Measurements from ENCODE around the gene MT3. TPM values are rescaled to one million over a fixed set of nuclear protein-coding genes. Genes with fewer than 3 reads are reported as not detected.

Gene MT3
- total and polyA plus RNA-seq, 5 experiments from 2014 or later: 1.8 to 19.9 (median 8.6) TPM

- no peaks in the 10 kb centered on the region for H3K27me3 Mint-ChIP-seq
These were observed 17.3 kb downstream of the MT3 start for GRCh38 chr16:56606476-56607108.

GRCh38 chr16:56607109-56607618 is 17.8 kb downstream of the MT3 start:
- no peaks in the 10 kb centered on the region for H3K36me3 Mint-ChIP-seq
- no peak for ATAC-seq
- peak overlapping the region; percentile 76 to 90 (median 81) for H3K4me3 Mint-ChIP-seq
- no peaks in the 10 kb centered on the region for H3K9me3 Mint-ChIP-seq
- peak overlapping the region; percentile 89 to 98 (median 96) for H3K27ac Mint-ChIP-seq
- H3K27me3 Mint-ChIP-seq: no peaks in the 10 kb centered on the region
- POLR2A ChIA-PET: interaction anchor here (0.8 to 4.8 kb wide), 14 partner anchors 9 to 290 kb away, joined by 3 to 33 read pairs (median 6); partner anchors contain the start of genes BBS2, MT1E, MT1X and MT3
- H3K4me1 Mint-ChIP-seq: peaks cover 30 to 57% (median 54%) of the 10 kb centered on the region in 4 donors
- peak in 6 of 10 donors; percentile 23 to 54 (median 32) for DNase-seq

More at GRCh38 chr16:56606476-56607108, 17.3 kb downstream of the MT3 start:
- ATAC-seq: no peak
- Mint-ChIP-seq H3K4me3 (peak overlapping the region; percentile 65 to 90 (median 79)), H3K27ac (peak overlapping the region; percentile 89 to 98 (median 96)), H3K4me1 (peaks cover 30 to 56% (median 53%) of the 10 kb centered on the region in 4 donors), H3K36me3 (no peaks in the 10 kb centered on the region), H3K9me3 (no peaks in the 10 kb centered on the region)
- POLR2A ChIA-PET: interaction anchor here (0.8 to 4.8 kb wide), 15 partner anchors 9 to 291 kb away, joined by 3 to 33 read pairs (median 6); partner anchors contain the start of genes BBS2, MT1E, MT1F and MT1X
- DNase-seq: no peak

- peak overlapping the region; percentile 78 to 90 (median 83) for H3K4me3 Mint-ChIP-seq
- DNase-seq: peak in 1 of 10 donors; percentile 7
- no peaks in the 10 kb centered on the region for H3K36me3 Mint-ChIP-seq
- no peak for ATAC-seq
- H3K9me3 Mint-ChIP-seq: no peaks in the 10 kb centered on the region
- POLR2A ChIA-PET: interaction anchor here (0.5 to 5.6 kb wide), 14 partner anchors 10 to 659 kb away, joined by 3 to 50 read pairs (median 8); partner anchors contain the start of genes BBS2, HERPUD1, MT1E and MT1H
- H3K4me1 Mint-ChIP-seq: peaks cover 30 to 58% (median 54%) of the 10 kb centered on the region in 4 donors
- H3K27ac Mint-ChIP-seq: peak overlapping the region; percentile 89 to 98 (median 96)
- H3K27me3 Mint-ChIP-seq: no peaks in the 10 kb centered on the region
These were observed 18.3 kb downstream of the MT3 start for GRCh38 chr16:56607675-56608042.

- peak; percentile 74 to 89 (median 80) for DNase-seq
- POLR2A ChIA-PET: interaction anchor here (0.5 to 5.6 kb wide), 19 partner anchors 8 to 667 kb away, joined by 3 to 50 read pairs (median 6); partner anchors contain the start of genes BBS2, HERPUD1, MT1A and MT1E
- Mint-ChIP-seq H3K27me3 (no peaks in the 10 kb centered on the region), H3K9me3 (no peaks in the 10 kb centered on the region), H3K4me3 (peak within 1 kb of the TSS; percentile 86 to 100 (median 96)), H3K4me1 (peaks cover 30 to 59% (median 54%) of the 10 kb centered on the region in 4 donors), H3K27ac (peak within 1 kb of the TSS; percentile 91 to 99 (median 96)), H3K36me3 (no peaks in the 10 kb centered on the region)
- ATAC-seq: peak; percentile 72 to 89
These were observed 18.9 kb downstream of the MT3 start, which contains the start of gene MT2A for GRCh38 chr16:56608043-56608875. TSS of gene MT2A (plus strand) at chr16:56608584. CDS start at chr16:56608656, 72 bp downstream.

- Mint-ChIP-seq H3K4me3 (peak overlapping the region; percentile 86 to 100 (median 96)), H3K9me3 (no peaks in the 10 kb centered on the region), H3K27ac (peak overlapping the region; percentile 87 to 99 (median 96)), H3K27me3 (no peaks in the 10 kb centered on the region), H3K36me3 (no peaks in the 10 kb centered on the region), H3K4me1 (peaks cover 30 to 61% (median 54%) of the 10 kb centered on the region in 4 donors)
- DNase-seq (peak in 1 of 10 donors; percentile 16), ATAC-seq (peak in 1 of 2 donors; percentile 9)
- POLR2A ChIA-PET: interaction anchor here (0.6 to 5.6 kb wide), 18 partner anchors 8 to 666 kb away, joined by 3 to 50 read pairs (median 6); partner anchors contain the start of genes BBS2, HERPUD1, MT1A and MT1E
These were observed 19.6 kb downstream of the MT3 start for GRCh38 chr16:56608876-56609462.

- DNase-seq (peak; percentile 51 to 89 (median 74)), ATAC-seq (peak; percentile 35 to 48)
- peak overlapping the region; percentile 86 to 100 (median 96) for H3K4me3 Mint-ChIP-seq
- no peaks in the 10 kb centered on the region for H3K9me3 Mint-ChIP-seq
- peaks cover 30 to 64% (median 54%) of the 10 kb centered on the region in 4 donors for H3K4me1 Mint-ChIP-seq
- H3K36me3 Mint-ChIP-seq: no peaks in the 10 kb centered on the region
- H3K27me3 Mint-ChIP-seq: no peaks in the 10 kb centered on the region
- peak overlapping the region; percentile 87 to 99 (median 96) for H3K27ac Mint-ChIP-seq
- POLR2A ChIA-PET: interaction anchor here (1.6 to 5.6 kb wide), 7 partner anchors 9 to 100 kb away, joined by 4 to 50 read pairs (median 21); partner anchors contain the start of genes MT1E and MT1X
These were observed 20.2 kb downstream of the MT3 start for GRCh38 chr16:56609463-56609921.

GRCh38 chr16:56610017-56610608 is 20.8 kb downstream of the MT3 start:
- peak; percentile 39 to 79 for ATAC-seq
- no peaks in the 10 kb centered on the region for H3K36me3 Mint-ChIP-seq

GRCh38 chr16:56610609-56611111 is 21.3 kb downstream of the MT3 start:
- DNase-seq (no peak), ATAC-seq (peak; percentile 1 to 36)
- peak overlapping the region; percentile 87 to 99 (median 96) for H3K27ac Mint-ChIP-seq
- no peaks in the 10 kb centered on the region for H3K9me3 Mint-ChIP-seq
- H3K27me3 Mint-ChIP-seq: no peaks in the 10 kb centered on the region
- peak overlapping the region; percentile 68 to 100 (median 96) for H3K4me3 Mint-ChIP-seq
- peaks cover 30 to 68% (median 53%) of the 10 kb centered on the region in 4 donors for H3K4me1 Mint-ChIP-seq
- POLR2A ChIA-PET: interaction anchor here (0.7 to 5.6 kb wide), 7 partner anchors 13 to 99 kb away, joined by 3 to 50 read pairs (median 3); partner anchors contain the start of gene MT1E
- no peaks in the 10 kb centered on the region for H3K36me3 Mint-ChIP-seq

More at GRCh38 chr16:56610017-56610608, 20.8 kb downstream of the MT3 start:
- H3K27me3 Mint-ChIP-seq: no peaks in the 10 kb centered on the region
- H3K27ac Mint-ChIP-seq: peak overlapping the region; percentile 87 to 99 (median 96)
- peaks cover 30 to 68% (median 53%) of the 10 kb centered on the region in 4 donors for H3K4me1 Mint-ChIP-seq
- DNase-seq: peak; percentile 40 to 83 (median 71)
- H3K4me3 Mint-ChIP-seq: peak overlapping the region; percentile 86 to 100 (median 96)
- H3K9me3 Mint-ChIP-seq: no peaks in the 10 kb centered on the region
- POLR2A ChIA-PET: interaction anchor here (0.7 to 5.6 kb wide), 9 partner anchors 13 to 99 kb away, joined by 3 to 50 read pairs (median 9); partner anchors contain the start of gene MT1E

- Mint-ChIP-seq H3K27ac (peak overlapping the region; percentile 87 to 99 (median 96)), H3K36me3 (no peaks in the 10 kb centered on the region), H3K27me3 (no peaks in the 10 kb centered on the region), H3K4me3 (peak overlapping the region in 8 of 10 donors; percentile 4 to 100 (median 66)), H3K4me1 (peaks cover 30 to 61% (median 48%) of the 10 kb centered on the region in 4 donors), H3K9me3 (no peaks in the 10 kb centered on the region)
- ATAC-seq (no peak), DNase-seq (no peak)
- POLR2A ChIA-PET: interaction anchor here (0.8 to 5.6 kb wide), 4 partner anchors 12 to 35 kb away, joined by 3 to 50 read pairs (median 13); partner anchors contain the start of gene MT1E
These were observed 22.0 kb downstream of the MT3 start for GRCh38 chr16:56611281-56611833.

- DNase-seq (no peak), ATAC-seq (no peak)
- Mint-ChIP-seq H3K27ac (no peak overlapping the region), H3K36me3 (no peaks in the 10 kb centered on the region), H3K27me3 (peaks cover 0 to 7% (median 0%) of the 10 kb centered on the region in 5 donors), H3K4me3 (no peak overlapping the region), H3K4me1 (peaks cover 22 to 49% (median 41%) of the 10 kb centered on the region in 4 donors), H3K9me3 (no peaks in the 10 kb centered on the region)
- POLR2A ChIA-PET: no interaction called here
These were observed 24.4 kb downstream of the MT3 start for GRCh38 chr16:56613706-56614105.
